ENCODE results near the gene TMEM256.

The TMEM256 gene

GRCh38 chr17:7437369-7437863, 33.5 kb upstream of the TMEM256 start:
- TF ChIP-seq CTCF (IDR thresholded peaks at IDR 0.05; ENCODE audit: insufficient read depth, low read length, poor library complexity, severe bottlenecking) (no peak), EZH2phosphoT487 (conservative IDR thresholded peaks at IDR 0.05; ENCODE audit: low read length) (no peak)
- Histone ChIP-seq H3K36me3 (ENCODE audit: low read length) (no peaks in the 10 kb centered on the region), H2AFZ (ENCODE audit: low read depth, low read length, severe bottlenecking) (no peak overlapping the region), H3K4me2 (ENCODE audit: low read depth, low read length, poor library complexity, severe bottlenecking) (no peak overlapping the region), H3K27ac (ENCODE audit: low read depth, low read length) (no peak overlapping the region), H3F3A (ENCODE audit: insufficient read depth) (no peaks in the 10 kb centered on the region), H3K79me2 (ENCODE audit: insufficient read depth, low read length) (no peaks in the 10 kb centered on the region), H3K27me3 (ENCODE audit: low read length) (no peaks in the 10 kb centered on the region), H3K9ac (ENCODE audit: low read length) (no peak overlapping the region), H3K4me3 (ENCODE audit: insufficient read depth, low read length, poor library complexity, severe bottlenecking) (no peak overlapping the region), H4K20me1 (ENCODE audit: low read depth, low read length) (no peaks in the 10 kb centered on the region), H3K9me2 (replicated peaks; ENCODE audit: insufficient read depth, low read length) (no peaks in the 10 kb centered on the region), H3K9me3 (ENCODE audit: insufficient read depth, low read length) (no peaks in the 10 kb centered on the region)

- Histone ChIP-seq H3K9me3 (ENCODE audit: insufficient read depth, low read length) (no peaks in the 10 kb centered on the region), H3K27me3 (ENCODE audit: low read length) (no peaks in the 10 kb centered on the region), H3K27ac (ENCODE audit: low read depth, low read length) (no peak overlapping the region), H3K4me2 (ENCODE audit: low read depth, low read length, poor library complexity, severe bottlenecking) (peak overlapping the region; percentile 66), H3K36me3 (ENCODE audit: low read length) (no peaks in the 10 kb centered on the region), H3K4me3 (ENCODE audit: insufficient read depth, low read length, poor library complexity, severe bottlenecking) (no peak overlapping the region), H3K9me2 (replicated peaks; ENCODE audit: insufficient read depth, low read length) (no peaks in the 10 kb centered on the region), H2AFZ (ENCODE audit: low read depth, low read length, severe bottlenecking) (no peak overlapping the region), H3K79me2 (ENCODE audit: insufficient read depth, low read length) (no peaks in the 10 kb centered on the region), H4K20me1 (ENCODE audit: low read depth, low read length) (no peaks in the 10 kb centered on the region), H3K9ac (ENCODE audit: low read length) (no peak overlapping the region), H3F3A (ENCODE audit: insufficient read depth) (no peaks in the 10 kb centered on the region)
- TF ChIP-seq EZH2phosphoT487 (conservative IDR thresholded peaks at IDR 0.05; ENCODE audit: low read length) (no peak), CTCF (IDR thresholded peaks at IDR 0.05; ENCODE audit: insufficient read depth, low read length, poor library complexity, severe bottlenecking) (peak; percentile 47)
Measured at GRCh38 chr17:7436556-7437368, 32.9 kb upstream of the TMEM256 start.

GRCh38 chr17:7435676-7436555, 32.0 kb upstream of the TMEM256 start:
- Histone ChIP-seq H4K20me1 (ENCODE audit: low read depth, low read length) (no peaks in the 10 kb centered on the region), H3K27ac (ENCODE audit: low read depth, low read length) (peak overlapping the region; percentile 59), H3K9ac (ENCODE audit: low read length) (peak overlapping the region; percentile 61), H3K4me2 (ENCODE audit: low read depth, low read length, poor library complexity, severe bottlenecking) (peak overlapping the region; percentile 66), H3K79me2 (ENCODE audit: insufficient read depth, low read length) (no peaks in the 10 kb centered on the region), H3K9me3 (ENCODE audit: insufficient read depth, low read length) (no peaks in the 10 kb centered on the region), H3K9me2 (replicated peaks; ENCODE audit: insufficient read depth, low read length) (no peaks in the 10 kb centered on the region), H3K36me3 (ENCODE audit: low read length) (no peaks in the 10 kb centered on the region), H3K27me3 (ENCODE audit: low read length) (no peaks in the 10 kb centered on the region), H2AFZ (ENCODE audit: low read depth, low read length, severe bottlenecking) (peak overlapping the region; percentile 75), H3K4me3 (ENCODE audit: insufficient read depth, low read length, poor library complexity, severe bottlenecking) (peak overlapping the region; percentile 77), H3F3A (ENCODE audit: insufficient read depth) (no peaks in the 10 kb centered on the region)
- TF ChIP-seq CTCF (IDR thresholded peaks at IDR 0.05; ENCODE audit: insufficient read depth, low read length, poor library complexity, severe bottlenecking): peak; percentile 19
- no peak for TF ChIP-seq EZH2phosphoT487 (conservative IDR thresholded peaks at IDR 0.05; ENCODE audit: low read length)

Measured in SU-DHL-6 (cell line).